ENCODE results near the gene SYNPO2L. TPM values are rescaled to one million over a fixed set of nuclear protein-coding genes. Genes with fewer than 3 reads are reported as not detected.
"Not testable (repeated sequence)": the region's sequence is repeated elsewhere in the genome, so short reads cannot be mapped to it uniquely, and the experiment has no call there.

Gene SYNPO2L
- total and polyA plus RNA-seq, 8 donors = 0.02 to 0.31 (median 0.04) TPM; not detected in 5

- no peaks in the 10 kb centered on the region for H3K9me3 ChIP-seq
- no peak overlapping the region for H3K4me3 ChIP-seq
- no peak for FAIRE-seq
- 96 to 98% methylated on average over 6 of the region's 6 CpGs for WGBS, 2 donors
- DNase-seq = no peak
- ATAC-seq = no peak
- H3K4me1 ChIP-seq = peaks cover 0 to 5% (median 0%) of the 10 kb centered on the region in 3 donors
- H3K36me3 ChIP-seq = no peaks in the 10 kb centered on the region
- no peaks in the 10 kb centered on the region for H3K27me3 ChIP-seq
- intact Hi-C loops (cut with DNase I) = no loop called here
- TF ChIP-seq, protein P1, sequence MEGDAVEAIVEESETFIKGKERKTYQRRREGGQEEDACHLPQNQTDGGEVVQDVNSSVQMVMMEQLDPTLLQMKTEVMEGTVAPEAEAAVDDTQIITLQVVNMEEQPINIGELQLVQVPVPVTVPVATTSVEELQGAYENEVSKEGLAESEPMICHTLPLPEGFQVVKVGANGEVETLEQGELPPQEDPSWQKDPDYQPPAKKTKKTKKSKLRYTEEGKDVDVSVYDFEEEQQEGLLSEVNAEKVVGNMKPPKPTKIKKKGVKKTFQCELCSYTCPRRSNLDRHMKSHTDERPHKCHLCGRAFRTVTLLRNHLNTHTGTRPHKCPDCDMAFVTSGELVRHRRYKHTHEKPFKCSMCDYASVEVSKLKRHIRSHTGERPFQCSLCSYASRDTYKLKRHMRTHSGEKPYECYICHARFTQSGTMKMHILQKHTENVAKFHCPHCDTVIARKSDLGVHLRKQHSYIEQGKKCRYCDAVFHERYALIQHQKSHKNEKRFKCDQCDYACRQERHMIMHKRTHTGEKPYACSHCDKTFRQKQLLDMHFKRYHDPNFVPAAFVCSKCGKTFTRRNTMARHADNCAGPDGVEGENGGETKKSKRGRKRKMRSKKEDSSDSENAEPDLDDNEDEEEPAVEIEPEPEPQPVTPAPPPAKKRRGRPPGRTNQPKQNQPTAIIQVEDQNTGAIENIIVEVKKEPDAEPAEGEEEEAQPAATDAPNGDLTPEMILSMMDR (IDR thresholded peaks at IDR 0.05) = no peak
- no peak overlapping the region for H3K27ac ChIP-seq
Observed at GRCh38 chr10:73627300-73627699, 28.5 kb downstream of the SYNPO2L start.

GRCh38 chr10:73625884-73626752, 29.7 kb downstream of the SYNPO2L start:
- DNase-seq (peak; percentile 92 to 97 (median 94)), FAIRE-seq (no peak), ATAC-seq (peak; percentile 96 to 99 (median 98))
- H3K27me3 ChIP-seq = no peaks in the 10 kb centered on the region
- H3K4me1 ChIP-seq = peaks cover 0 to 5% (median 0%) of the 10 kb centered on the region in 3 donors
- H3K36me3 ChIP-seq = no peaks in the 10 kb centered on the region
- H3K9me3 ChIP-seq = no peaks in the 10 kb centered on the region
- peak overlapping the region; percentile 70 to 78 (median 75) for H3K27ac ChIP-seq
- H3K4me3 ChIP-seq = peak overlapping the region; percentile 37 to 78 (median 65)
- TF ChIP-seq, protein P1 (IDR thresholded peaks at IDR 0.05) = no peak
- 1 to 2% methylated on average over 42 of the region's 42 CpGs for WGBS, 2 donors
- intact Hi-C loops (cut with DNase I) = no loop called here

GRCh38 chr10:73625004-73625883, 30.6 kb downstream of the SYNPO2L start:
- H3K36me3 ChIP-seq = no peaks in the 10 kb centered on the region
- H3K9me3 ChIP-seq = no peaks in the 10 kb centered on the region
- no peak for FAIRE-seq
- 0 to 1% methylated on average over 45 to 46 of the region's 46 CpGs for WGBS, 2 donors
- peak overlapping the region; percentile 37 to 78 (median 65) for H3K4me3 ChIP-seq
- H3K27me3 ChIP-seq = no peaks in the 10 kb centered on the region
- peaks cover 0 to 5% (median 0%) of the 10 kb centered on the region in 3 donors for H3K4me1 ChIP-seq
- peak overlapping the region; percentile 53 to 78 (median 68) for H3K27ac ChIP-seq
- DNase-seq = peak in 3 of 6 donors; percentile 37 to 64 (median 60)
- TF ChIP-seq, protein P1 (IDR thresholded peaks at IDR 0.05) = no peak
- intact Hi-C loops (cut with DNase I) = no loop called here
- ATAC-seq = peak; percentile 30 to 55 (median 45)

DNA sequence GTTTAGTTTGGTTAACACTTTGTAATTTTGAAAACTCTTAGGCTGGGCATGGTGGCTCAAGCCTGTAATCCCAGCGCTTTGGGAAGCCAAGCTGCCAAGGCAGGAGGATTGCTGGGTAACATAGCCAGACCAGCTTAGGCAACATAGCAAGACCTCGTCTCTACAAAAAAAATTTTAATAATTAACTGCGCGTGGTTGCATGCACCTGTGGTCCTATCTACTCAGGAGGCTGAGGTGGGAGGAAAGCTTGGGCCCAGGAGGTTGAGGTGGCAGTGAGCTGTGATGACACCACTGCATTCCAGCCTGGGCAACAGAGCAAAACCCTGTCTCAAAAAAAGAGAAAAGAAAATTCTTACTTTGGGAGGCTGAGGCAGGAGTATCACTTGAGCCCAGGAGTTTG, 32.8 kb downstream of the SYNPO2L start:
- no peak for DNase-seq
- H3K4me3 ChIP-seq = no peak overlapping the region
- ATAC-seq = no peak
- no peak overlapping the region for H3K27ac ChIP-seq
- intact Hi-C loops (cut with DNase I) = no loop called here
- H3K36me3 ChIP-seq = no peaks in the 10 kb centered on the region
- H3K4me1 ChIP-seq = peaks cover 0 to 5% (median 0%) of the 10 kb centered on the region in 3 donors
- no peak for FAIRE-seq
- H3K9me3 ChIP-seq = no peaks in the 10 kb centered on the region
- TF ChIP-seq, protein P1 (IDR thresholded peaks at IDR 0.05) = no peak
- WGBS, 2 donors = 72 to 75% methylated on average over 4 of the region's 4 CpGs
- no peaks in the 10 kb centered on the region for H3K27me3 ChIP-seq

GRCh38 chr10:73620974-73621373, 34.9 kb downstream of the SYNPO2L start:
- ATAC-seq; intact Hi-C loops (cut with DNase I); H3K27me3 ChIP-seq; FAIRE-seq; H3K4me3 ChIP-seq; H3K9me3 ChIP-seq; DNase-seq; H3K4me1 ChIP-seq; H3K27ac ChIP-seq; H3K36me3 ChIP-seq: not testable (repeated sequence)
- WGBS, 2 donors = 79 to 81% methylated on average over 12 of the region's 12 CpGs

- ATAC-seq; intact Hi-C loops (cut with DNase I); H3K4me3 ChIP-seq; H3K4me1 ChIP-seq; H3K27ac ChIP-seq; DNase-seq; H3K27me3 ChIP-seq; FAIRE-seq; H3K36me3 ChIP-seq; H3K9me3 ChIP-seq: not testable (repeated sequence)
- 97% methylated on average over 8 of the region's 8 CpGs for WGBS, 2 donors
Observed at GRCh38 chr10:73617143-73617542, 38.7 kb downstream of the SYNPO2L start.
